HepG2 (cell line): Measurements from ENCODE around the gene PMM2. TPM values are rescaled to one million over a fixed set of nuclear protein-coding genes. Genes with fewer than 3 reads are reported as not detected.

ENCODE experiments used
- AGO2 ChIP-seq: fragments of 200-400 bp; formaldehyde crosslinking; optimal IDR thresholded peaks from 2 replicates; pipeline ENCODE3; 2017; ENCODE audit warnings: mild to moderate bottlenecking, low read depth, low read length, moderate library complexity
- BATF2 ChIP-seq: sonication (generic); formaldehyde crosslinking; IDR thresholded peaks from 2 replicates; pipeline ENCODE4 v1.8.0; 2022; ENCODE audit warnings: mild to moderate bottlenecking, missing genetic modification reagents, moderate library complexity
- CC2D1A ChIP-seq: sonication (generic); formaldehyde crosslinking; IDR thresholded peaks from 2 replicates; pipeline ENCODE4 v1.8.1; 2023; ENCODE audit warnings: mild to moderate bottlenecking, missing genetic modification reagents
- EED ChIP-seq: sonication (generic); formaldehyde crosslinking; IDR thresholded peaks from 2 replicates; pipeline ENCODE4 v1.5.0; 2020; ENCODE audit warnings: mild to moderate bottlenecking, missing genetic modification reagents
- FOXJ3 ChIP-seq: sonication (generic); formaldehyde crosslinking; IDR thresholded peaks from 2 replicates; pipeline ENCODE4 v1.4.0; 2020; ENCODE audit warnings: missing genetic modification reagents, mild to moderate bottlenecking, borderline replicate concordance
- HMGXB4 ChIP-seq, 2 experiments: sonication (generic) in 1 of 2; formaldehyde crosslinking in 1 of 2; IDR thresholded peaks; 2 replicates each; pipeline versions ENCODE4 v1.4.0 to v1.6.1; 2018 to 2020; ENCODE audit warnings: missing genetic modification reagents in 2 of 2, borderline replicate concordance in 1 of 2, low read depth in 1 of 2, mild to moderate bottlenecking in 1 of 2, missing biosample characterization in 1 of 2
- MAF1 ChIP-seq: sonication (generic); formaldehyde crosslinking; IDR thresholded peaks from 2 replicates; pipeline ENCODE4 v1.5.0; 2020; ENCODE audit warnings: missing genetic modification reagents, borderline replicate concordance
- MAZ ChIP-seq, 2 experiments: sonication (generic) in 1 of 2; formaldehyde crosslinking in 1 of 2; IDR thresholded peaks; 2 replicates each; pipeline versions ENCODE4 v1.5.0 to v1.6.1; 2012 to 2020; ENCODE audit warnings: low read depth in 2 of 2, mild to moderate bottlenecking in 2 of 2, borderline replicate concordance in 1 of 2, improper control_type of control experiment in 1 of 2, low read length in 1 of 2, missing genetic modification reagents in 1 of 2, moderate library complexity in 1 of 2
- MTA3 ChIP-seq: sonication (generic); formaldehyde crosslinking; IDR thresholded peaks from 2 replicates; pipeline ENCODE4 v1.4.0; 2020; ENCODE audit warnings: missing genetic modification reagents
- NCOA2 ChIP-seq: sonication (generic); formaldehyde crosslinking; IDR thresholded peaks from 2 replicates; pipeline ENCODE4 v1.8.0; 2022; ENCODE audit warnings: inconsistent platforms
- NFRKB ChIP-seq: fragments of 450-650 bp; IDR thresholded peaks from 2 replicates; pipeline ENCODE4 v1.6.1; 2017
- RFXAP ChIP-seq: sonication (generic); formaldehyde crosslinking; IDR thresholded peaks from 2 replicates; pipeline ENCODE4 v1.4.0; 2020; ENCODE audit warnings: missing genetic modification reagents, borderline replicate concordance
- SALL2 ChIP-seq: sonication (generic); formaldehyde crosslinking; IDR thresholded peaks from 2 replicates; pipeline ENCODE4 v1.8.1; 2023; ENCODE audit warnings: mild to moderate bottlenecking, missing genetic modification reagents, inconsistent platforms
- SMAD3 ChIP-seq: sonication (generic); formaldehyde crosslinking; IDR thresholded peaks from 2 replicates; pipeline ENCODE4 v1.4.0; 2020; ENCODE audit warnings: missing genetic modification reagents
- STAG1 ChIP-seq: sonication (generic); formaldehyde crosslinking; IDR thresholded peaks from 2 replicates; pipeline ENCODE4 v1.4.0; 2020; ENCODE audit warnings: missing genetic modification reagents
- SUZ12 ChIP-seq: fragments of 150-350 bp; IDR thresholded peaks from 2 replicates; pipeline ENCODE4 v1.6.1; 2014; ENCODE audit warnings: low read depth, low read length
- TFAP4 ChIP-seq: sonication (generic); IDR thresholded peaks from 2 replicates; pipeline ENCODE4 v1.6.1; 2016; ENCODE audit warnings: low read depth, borderline replicate concordance
- YY1 ChIP-seq: IDR thresholded peaks from 2 replicates; pipeline ENCODE4 v1.6.1; 2011; ENCODE audit warnings: low read length, low read depth, moderate library complexity, mild to moderate bottlenecking; ENCODE audit not compliant: insufficient read depth, insufficient replicate concordance
- ZBTB3 ChIP-seq: sonication (generic); formaldehyde crosslinking; IDR thresholded peaks from 2 replicates; pipeline ENCODE4 v1.4.0; 2020; ENCODE audit warnings: low read depth, mild to moderate bottlenecking, moderate library complexity, missing genetic modification reagents, borderline replicate concordance
- ZFP37 ChIP-seq: sonication (generic); formaldehyde crosslinking; IDR thresholded peaks from 2 replicates; pipeline ENCODE4 v1.4.0; 2020; ENCODE audit warnings: missing genetic modification reagents, borderline replicate concordance
- ZNF224 ChIP-seq: sonication (generic); formaldehyde crosslinking; IDR thresholded peaks from 2 replicates; pipeline ENCODE4 v1.5.0; 2020; ENCODE audit warnings: mild to moderate bottlenecking, missing genetic modification reagents
- ZNF329 ChIP-seq: sonication (generic); formaldehyde crosslinking; IDR thresholded peaks from 2 replicates; pipeline ENCODE4 v1.9.0; 2021; ENCODE audit warnings: low read depth, mild to moderate bottlenecking, missing genetic modification reagents
- ZNF441 ChIP-seq: sonication (generic); formaldehyde crosslinking; IDR thresholded peaks from 2 replicates; pipeline ENCODE4 v1.7.0; 2021; ENCODE audit warnings: missing genetic modification reagents, borderline replicate concordance
- ZNF572 ChIP-seq: sonication (generic); formaldehyde crosslinking; IDR thresholded peaks from 2 replicates; pipeline ENCODE4 v1.5.1; 2020; ENCODE audit warnings: mild to moderate bottlenecking, missing genetic modification reagents
- ZNF691 ChIP-seq: sonication (generic); formaldehyde crosslinking; IDR thresholded peaks from 2 replicates; pipeline ENCODE4 v1.4.0; 2020; ENCODE audit warnings: missing genetic modification reagents, low read depth, mild to moderate bottlenecking, borderline replicate concordance
- polyA plus RNA-seq, 8 experiments: library from polyadenylated mRNA; depleted of rRNA in 3 of 8; stranded (reverse) in 7 of 8; unstranded in 1 of 8; fragments of >200 nt; fragmentation: Illumina TruSeq in 4 of 8; extraction: Trizol in 4 of 8; gene quantifications; 2 replicates each; pipeline versions ENCODE4 v1.2.1 to v1.2.3, GENCODE V29; 2011 to 2016; ENCODE audit warnings: low read depth in 4 of 8, missing spikeins in 1 of 8, mixed read lengths in 1 of 8; ENCODE audit not compliant: insufficient read depth in 1 of 8
- total RNA-seq, 5 experiments: library from RNA; depleted of rRNA; stranded (reverse); fragments of >200 nt; fragmentation: Illumina TruSeq; extraction: Trizol; gene quantifications; 2 replicates each; pipeline ENCODE4 v1.2.3, GENCODE V29; 2016; ENCODE audit warnings: low read depth in 1 of 5

Gene PMM2
- total and polyA plus RNA-seq, 2 of the 13 experiments (the other 11 are each of a cell fraction or from before 2014, with no cell fraction given): 52.2 to 93.7 TPM

- TF ChIP-seq MAZ (IDR thresholded peaks at IDR 0.05; ENCODE audit: borderline replicate concordance, low read depth, low read length): no peak
- TF ChIP-seq MAZ (CRISPR knock-in tag; IDR thresholded peaks at IDR 0.05; ENCODE audit: low read depth): no peak
- TF ChIP-seq TFAP4: no peak
- no peak for TF ChIP-seq MAF1 (CRISPR knock-in tag)
- TF ChIP-seq NFRKB: no peak
- TF ChIP-seq MTA3 (CRISPR knock-in tag): no peak
- peak; percentile 89 for TF ChIP-seq AGO2
- 0 out of 2 replicates have a peak, but pooled peaks have one; percentile 34 for TF ChIP-seq ZNF441
- no peak for TF ChIP-seq ZNF691 (CRISPR knock-in tag)
- TF ChIP-seq FOXJ3 (CRISPR knock-in tag): no peak
- no peak for TF ChIP-seq YY1
- no peak for TF ChIP-seq EED (CRISPR knock-in tag)
- TF ChIP-seq ZFP37 (CRISPR knock-in tag): no peak
- no peak for TF ChIP-seq SALL2 (CRISPR knock-in tag)
- no peak for TF ChIP-seq ZNF329 (CRISPR knock-in tag)
- TF ChIP-seq NCOA2 (CRISPR knock-in tag): no peak
- no peak for TF ChIP-seq SUZ12
- TF ChIP-seq ZBTB3 (CRISPR knock-in tag): no peak
- TF ChIP-seq ZNF572: no peak
- no peak for TF ChIP-seq CC2D1A
- TF ChIP-seq HMGXB4 (CRISPR knock-in tag; IDR thresholded peaks at IDR 0.05; ENCODE audit: borderline replicate concordance in 1 of 2, low read depth in 1 of 2): 0 out of 4 replicates have a peak, but pooled peaks of 1 of the 2 experiments have one; percentile 66
- TF ChIP-seq STAG1 (CRISPR knock-in tag): no peak
- 0 out of 2 replicates have a peak, but pooled peaks have one; percentile 3 for TF ChIP-seq RFXAP
- TF ChIP-seq SMAD3 (CRISPR knock-in tag): no peak; the same call in 1 of the 2 replicates
- TF ChIP-seq ZNF224 (CRISPR knock-in tag): no peak
- TF ChIP-seq BATF2 (CRISPR knock-in tag): no peak
Measured at GRCh38 chr16:8866884-8867215, 69.2 kb downstream of the PMM2 start (continued).
